Measurements from ENCODE around the gene GAS7. TPM values are rescaled to one million over a fixed set of nuclear protein-coding genes. Genes with fewer than 3 reads are reported as not detected.

GAS7 gene
- total RNA-seq, 1 experiment from 2014 or later: 6.0 TPM

DNA sequence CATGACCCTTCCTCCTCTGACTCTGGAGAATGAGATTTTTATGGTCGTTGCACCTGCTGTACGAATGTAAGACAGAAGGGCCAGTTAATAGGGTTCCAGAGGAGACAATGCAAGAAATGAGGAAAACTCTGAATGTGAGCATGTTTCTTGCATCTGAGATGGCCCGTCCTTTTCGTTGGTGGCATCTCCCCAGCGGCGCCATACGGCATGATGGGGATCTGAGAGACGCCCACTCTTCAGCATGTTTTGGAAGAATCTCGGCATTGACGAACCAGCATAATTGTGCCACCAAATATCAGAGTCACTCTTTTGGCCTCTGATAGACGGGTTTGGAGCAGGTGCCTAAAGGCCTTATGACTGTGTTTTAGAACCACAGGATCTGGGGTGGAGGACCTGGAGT lies 166.8 kb downstream of the GAS7 start:
- Histone ChIP-seq H3K4me1 (ENCODE audit: insufficient read depth, low read length) (peaks cover 3% of the 10 kb centered on the region; the same call in 1 of the 2 replicates), H3K14ac (ENCODE audit: insufficient read depth, low read length) (no peak overlapping the region), H3K27ac (ENCODE audit: insufficient read length, low read depth, low read length) (no peak overlapping the region), H2AFZ (ENCODE audit: low read length) (no peak overlapping the region), H3K9me3 (ENCODE audit: control insufficient read depth, low read depth, low read length) (no peaks in the 10 kb centered on the region), H2BK120ac (ENCODE audit: low read depth, low read length, poor library complexity, severe bottlenecking) (no peak overlapping the region), H3K23ac (ENCODE audit: insufficient read length, low read depth, low read length) (no peak overlapping the region), H3K79me1 (ENCODE audit: insufficient read depth, low read depth, low read length, poor library complexity, severe bottlenecking) (no peaks in the 10 kb centered on the region), H2AK5ac (ENCODE audit: insufficient read length, low read length) (no peak overlapping the region), H3K4me2 (ENCODE audit: insufficient read depth, insufficient read length, low read length) (no peak overlapping the region), H4K5ac (ENCODE audit: insufficient read length, low read depth, low read length) (no peak overlapping the region), H3K23me2 (ENCODE audit: insufficient read length, low read depth, low read length, poor library complexity, severe bottlenecking) (no peaks in the 10 kb centered on the region), H4K8ac (replicated peaks; ENCODE audit: insufficient read length, low read depth, low read length) (no peak overlapping the region), H3K56ac (ENCODE audit: insufficient read length, low read depth, low read length) (no peak overlapping the region), H3K4ac (ENCODE audit: low read depth, low read length) (no peak overlapping the region), H2BK5ac (ENCODE audit: insufficient read length, low read length) (no peak overlapping the region), H2BK15ac (ENCODE audit: low read depth, low read length) (no peak overlapping the region), H3K27me3 (ENCODE audit: insufficient read depth, low read length) (no peaks in the 10 kb centered on the region), H2BK12ac (ENCODE audit: insufficient read length, low read depth, low read length) (no peak overlapping the region), H4K91ac (ENCODE audit: insufficient read length, low read depth, low read length) (no peak overlapping the region), H3K18ac (ENCODE audit: insufficient read length, low read depth, low read length) (no peak overlapping the region), H3T11ph (ENCODE audit: low read length) (no peak overlapping the region), H4K20me1 (ENCODE audit: control insufficient read depth, insufficient read depth, insufficient read length) (no peaks in the 10 kb centered on the region), H2BK20ac (ENCODE audit: low read depth, low read length, poor library complexity, severe bottlenecking) (no peak overlapping the region), H3K79me2 (ENCODE audit: insufficient read depth, low read length) (no peaks in the 10 kb centered on the region), H3K9ac (ENCODE audit: extremely low read depth, insufficient read length, low read length) (no peak overlapping the region)
- Mint-ChIP-seq H3K36me3 (ENCODE audit: insufficient read depth in 1 of 3, low read depth in 3 of 3) (no peaks in the 10 kb centered on the region; a peak in 1 of 7 replicates), H3K27ac (no peak overlapping the region), H3K27me3 (ENCODE audit: low read depth) (peaks cover 2% of the 10 kb centered on the region), H3K4me1 (peaks cover 17 to 18% of the 10 kb centered on the region in 2 experiments), H3K4me3 (no peak overlapping the region), H3K9me3 (no peaks in the 10 kb centered on the region)
- no peak for DNase-seq
- TF ChIP-seq, protein P1, sequence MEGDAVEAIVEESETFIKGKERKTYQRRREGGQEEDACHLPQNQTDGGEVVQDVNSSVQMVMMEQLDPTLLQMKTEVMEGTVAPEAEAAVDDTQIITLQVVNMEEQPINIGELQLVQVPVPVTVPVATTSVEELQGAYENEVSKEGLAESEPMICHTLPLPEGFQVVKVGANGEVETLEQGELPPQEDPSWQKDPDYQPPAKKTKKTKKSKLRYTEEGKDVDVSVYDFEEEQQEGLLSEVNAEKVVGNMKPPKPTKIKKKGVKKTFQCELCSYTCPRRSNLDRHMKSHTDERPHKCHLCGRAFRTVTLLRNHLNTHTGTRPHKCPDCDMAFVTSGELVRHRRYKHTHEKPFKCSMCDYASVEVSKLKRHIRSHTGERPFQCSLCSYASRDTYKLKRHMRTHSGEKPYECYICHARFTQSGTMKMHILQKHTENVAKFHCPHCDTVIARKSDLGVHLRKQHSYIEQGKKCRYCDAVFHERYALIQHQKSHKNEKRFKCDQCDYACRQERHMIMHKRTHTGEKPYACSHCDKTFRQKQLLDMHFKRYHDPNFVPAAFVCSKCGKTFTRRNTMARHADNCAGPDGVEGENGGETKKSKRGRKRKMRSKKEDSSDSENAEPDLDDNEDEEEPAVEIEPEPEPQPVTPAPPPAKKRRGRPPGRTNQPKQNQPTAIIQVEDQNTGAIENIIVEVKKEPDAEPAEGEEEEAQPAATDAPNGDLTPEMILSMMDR (conservative IDR thresholded peaks at IDR 0.05): no peak
- no CpG with 5 or more reads among the region's 11 CpGs for WGBS (ENCODE audit: extremely low coverage, insufficient read length, low lambda C conversion rate)
